HCT116 (cell line): ENCODE measurements around the gene TIGAR. TPM values are rescaled to one million over a fixed set of nuclear protein-coding genes. Genes with fewer than 3 reads are reported as not detected.

Experiments
- ATAC-seq: fragments of 200-7000 bp; cut with Tn5 transposase; 2 replicates; pipeline ENCODE4 v1.9.1; 2020; ENCODE audit warnings: mild to moderate bottlenecking, moderate library complexity
- BruUV-seq: library from RNA; stranded (reverse); fragments of 400-500 nt; replicated peaks from 2 replicates; lab custom pipeline; 2021; lab: Mats Ljungman, UMichigan
- CTCF ChIA-PET: fragments of 300-600 bp; sonication (Branson Sonifier 250); formaldehyde crosslinking; loops from one replicate; lab custom pipeline; 2021; ENCODE audit warnings: antibody characterized with exemption; lab: Charles Lee
- POLR2A ChIA-PET: fragments of 300-600, 350-600 bp; sonication (Branson Sonifier 250); formaldehyde crosslinking; loops from one replicate; lab custom pipeline; 2021; ENCODE audit warnings: antibody characterized with exemption; lab: Charles Lee
- RAD21 ChIA-PET, 2 experiments: fragments of 300-600 bp; sonication (Branson Sonifier 250); formaldehyde crosslinking; loops; one replicate each; lab custom pipeline; 2023; ENCODE audit warnings: low total read pairs in 2 of 2; ENCODE audit not compliant: uncharacterized antibody in 2 of 2, unreplicated experiment in 2 of 2, low non-redundant PET in 1 of 2; lab: Charles Lee
- DNase-seq: peaks from one replicate; pipeline ENCODE4 v3.0.0-alpha.2; 2010; ENCODE audit warnings: low read depth, low spot score
- H2AFZ ChIP-seq: fragments of 200-600 bp; shearing (Covaris generic), sonication (generic); 2 replicates; pipeline ENCODE4 v1.6.1; 2017; ENCODE audit warnings: low read depth, mixed run types, mixed read lengths, antibody characterized with exemption, low read length; ENCODE audit not compliant: poor library complexity, severe bottlenecking
- H3K27ac ChIP-seq: 2 replicates; pipeline ENCODE4 v1.5.1; 2012; ENCODE audit warnings: low read depth, low read length
- H3K27me3 ChIP-seq: fragments of 200-600 bp; sonication (generic); 2 replicates; pipeline ENCODE4 v1.6.1; 2016; ENCODE audit warnings: mixed run types, low read length, mixed read lengths; ENCODE audit not compliant: insufficient read depth
- H3K36me3 ChIP-seq, 2 experiments: fragments of 200-500 bp in 1 of 2; fragments of 200-600 bp in 1 of 2; sonication (Bioruptor generic) in 1 of 2; sonication (generic) in 1 of 2; 2 replicates each; pipeline versions ENCODE4 v1.5.1 to v1.6.1; 2014 to 2016; ENCODE audit warnings: low read length in 2 of 2, inconsistent platforms in 1 of 2, mixed read lengths in 1 of 2, mixed run types in 1 of 2; ENCODE audit not compliant: insufficient read depth in 2 of 2, control insufficient read depth in 1 of 2
- H3K4me1 ChIP-seq, 2 experiments: fragments of 200-600 bp in 1 of 2; sonication (generic) in 1 of 2; 2 replicates each; pipeline versions ENCODE4 v1.5.1 to v1.6.1; 2012 to 2017; ENCODE audit warnings: low read length in 2 of 2, inconsistent platforms in 1 of 2, mild to moderate bottlenecking in 1 of 2, mixed read lengths in 1 of 2, mixed run types in 1 of 2, moderate library complexity in 1 of 2; ENCODE audit not compliant: insufficient read depth in 2 of 2, control insufficient read depth in 1 of 2
- H3K4me2 ChIP-seq: fragments of 200-600 bp; sonication (generic); 2 replicates; pipeline ENCODE4 v1.6.1; 2017; ENCODE audit warnings: mixed run types, low read length, mixed read lengths
- H3K4me3 ChIP-seq, 2 experiments: fragments of 200-600 bp in 1 of 2; sonication (generic) in 1 of 2; replicated peaks in 1 of 2; 2 replicates each; pipeline ENCODE4 v1.5.1; 2011 to 2016; ENCODE audit warnings: low read length in 2 of 2, control low read depth in 1 of 2, low read depth in 1 of 2, mild to moderate bottlenecking in 1 of 2, mixed read lengths in 1 of 2, mixed run types in 1 of 2
- H3K79me2 ChIP-seq: fragments of 200-600 bp; sonication (generic); 2 replicates; pipeline ENCODE4 v1.6.1; 2017; ENCODE audit warnings: mild to moderate bottlenecking, mixed run types, low read length, moderate library complexity, mixed read lengths; ENCODE audit not compliant: insufficient read depth
- H3K9ac ChIP-seq: fragments of 200-600 bp; sonication (generic); 2 replicates; pipeline ENCODE4 v1.6.1; 2016; ENCODE audit warnings: low read length, mixed read lengths
- H3K9me2 ChIP-seq: fragments of 200-600 bp; sonication (generic), shearing (Covaris generic); 2 replicates; pipeline ENCODE4 v1.6.1; 2017; ENCODE audit warnings: mixed run types, mild to moderate bottlenecking, moderate library complexity; ENCODE audit not compliant: insufficient read depth
- H3K9me3 ChIP-seq, 2 experiments: fragments of 200-500 bp in 1 of 2; fragments of 200-600 bp in 1 of 2; sonication (Bioruptor generic) in 1 of 2; sonication (generic) in 1 of 2; 2 replicates each; pipeline ENCODE4 v1.6.1; 2014 to 2017; ENCODE audit warnings: low read length in 2 of 2, mixed read lengths in 2 of 2, inconsistent platforms in 1 of 2, low read depth in 1 of 2, mild to moderate bottlenecking in 1 of 2, mixed run types in 1 of 2, moderate library complexity in 1 of 2; ENCODE audit not compliant: control insufficient read depth in 1 of 2, insufficient read depth in 1 of 2
- H4K20me1 ChIP-seq: fragments of 200-600 bp; sonication (generic), shearing (Covaris generic); 2 replicates; pipeline ENCODE4 v1.6.1; 2017; ENCODE audit warnings: mixed run types, mild to moderate bottlenecking, moderate library complexity; ENCODE audit not compliant: insufficient read depth
- CEBPB ChIP-seq: IDR thresholded peaks from 2 replicates; pipeline ENCODE4 v1.6.1; 2012; ENCODE audit warnings: low read depth
- EGR1 ChIP-seq: IDR thresholded peaks from 2 replicates; pipeline ENCODE4 v1.6.1; 2012; ENCODE audit warnings: low read depth
- ELF1 ChIP-seq: IDR thresholded peaks from 2 replicates; pipeline ENCODE4 v1.6.1; 2012; ENCODE audit warnings: low read depth, borderline replicate concordance
- FOSL1 ChIP-seq: IDR thresholded peaks from 2 replicates; pipeline ENCODE4 v1.6.1; 2012; ENCODE audit warnings: low read depth
- POLR2AphosphoS5 ChIP-seq: IDR thresholded peaks from 2 replicates; pipeline ENCODE4 v1.6.1; 2011; ENCODE audit warnings: mild to moderate bottlenecking, low read depth, low read length, moderate library complexity
- SP1 ChIP-seq: IDR thresholded peaks from 2 replicates; pipeline ENCODE4 v1.6.1; 2012; ENCODE audit warnings: low read depth
- SRF ChIP-seq: IDR thresholded peaks from 2 replicates; pipeline ENCODE4 v1.6.1; 2012; ENCODE audit warnings: low read depth
- ZFX ChIP-seq: fragments of 450-650 bp; IDR thresholded peaks from 2 replicates; pipeline ENCODE4 v1.6.1; 2017
- intact Hi-C: fragments of 100-400 bp; cut with micrococcal nuclease; formaldehyde crosslinking; loops from 2 replicates; pipeline ENCODE4 v1.10.0; 2022
- total RNA-seq: library from RNA; stranded (reverse); gene quantifications from one replicate; pipeline ENCODE4 v1.2.1, GENCODE V29; 2021; ENCODE audit not compliant: unreplicated experiment
- TF ChIP-seq, protein P1 (sequence below): IDR thresholded peaks from 2 replicates; pipeline ENCODE4 v1.6.1; 2012; ENCODE audit warnings: low read depth
- TF ChIP-seq, protein P2 (sequence below): IDR thresholded peaks from 2 replicates; pipeline ENCODE4 v1.6.1; 2012

The TIGAR gene
- total RNA-seq, 1 experiment from 2014 or later = 13.7 TPM

DNA sequence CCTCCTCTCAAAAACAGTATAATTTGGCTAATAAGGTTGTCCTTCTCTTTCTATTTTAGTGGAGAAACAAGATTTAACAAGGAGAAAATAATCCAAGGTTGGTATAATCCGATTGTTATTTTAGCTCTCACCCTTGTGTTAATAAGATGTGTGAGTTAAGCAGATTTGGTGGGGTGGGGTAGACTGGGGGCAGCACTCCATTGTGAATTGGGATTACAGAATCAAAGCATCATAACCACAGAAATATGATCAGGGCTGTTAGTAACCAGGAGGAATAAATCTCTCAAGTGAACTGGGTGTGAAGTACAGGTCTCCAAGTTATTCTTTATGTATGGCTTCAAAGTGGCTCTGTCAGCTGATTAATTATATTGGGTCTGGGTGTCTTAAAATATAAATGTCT lies 10.2 kb downstream of the TIGAR start:
- H2AFZ ChIP-seq = no peak overlapping the region
- no peak overlapping the region for H3K27ac ChIP-seq
- no peak for TF ChIP-seq EGR1
- TF ChIP-seq, protein P1, sequence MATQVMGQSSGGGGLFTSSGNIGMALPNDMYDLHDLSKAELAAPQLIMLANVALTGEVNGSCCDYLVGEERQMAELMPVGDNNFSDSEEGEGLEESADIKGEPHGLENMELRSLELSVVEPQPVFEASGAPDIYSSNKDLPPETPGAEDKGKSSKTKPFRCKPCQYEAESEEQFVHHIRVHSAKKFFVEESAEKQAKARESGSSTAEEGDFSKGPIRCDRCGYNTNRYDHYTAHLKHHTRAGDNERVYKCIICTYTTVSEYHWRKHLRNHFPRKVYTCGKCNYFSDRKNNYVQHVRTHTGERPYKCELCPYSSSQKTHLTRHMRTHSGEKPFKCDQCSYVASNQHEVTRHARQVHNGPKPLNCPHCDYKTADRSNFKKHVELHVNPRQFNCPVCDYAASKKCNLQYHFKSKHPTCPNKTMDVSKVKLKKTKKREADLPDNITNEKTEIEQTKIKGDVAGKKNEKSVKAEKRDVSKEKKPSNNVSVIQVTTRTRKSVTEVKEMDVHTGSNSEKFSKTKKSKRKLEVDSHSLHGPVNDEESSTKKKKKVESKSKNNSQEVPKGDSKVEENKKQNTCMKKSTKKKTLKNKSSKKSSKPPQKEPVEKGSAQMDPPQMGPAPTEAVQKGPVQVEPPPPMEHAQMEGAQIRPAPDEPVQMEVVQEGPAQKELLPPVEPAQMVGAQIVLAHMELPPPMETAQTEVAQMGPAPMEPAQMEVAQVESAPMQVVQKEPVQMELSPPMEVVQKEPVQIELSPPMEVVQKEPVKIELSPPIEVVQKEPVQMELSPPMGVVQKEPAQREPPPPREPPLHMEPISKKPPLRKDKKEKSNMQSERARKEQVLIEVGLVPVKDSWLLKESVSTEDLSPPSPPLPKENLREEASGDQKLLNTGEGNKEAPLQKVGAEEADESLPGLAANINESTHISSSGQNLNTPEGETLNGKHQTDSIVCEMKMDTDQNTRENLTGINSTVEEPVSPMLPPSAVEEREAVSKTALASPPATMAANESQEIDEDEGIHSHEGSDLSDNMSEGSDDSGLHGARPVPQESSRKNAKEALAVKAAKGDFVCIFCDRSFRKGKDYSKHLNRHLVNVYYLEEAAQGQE = no peak
- no peak for TF ChIP-seq ELF1
- TF ChIP-seq CEBPB = no peak
- no peak for TF ChIP-seq ZFX
- TF ChIP-seq SRF = no peak
- TF ChIP-seq SP1 = no peak
- TF ChIP-seq, protein P2, sequence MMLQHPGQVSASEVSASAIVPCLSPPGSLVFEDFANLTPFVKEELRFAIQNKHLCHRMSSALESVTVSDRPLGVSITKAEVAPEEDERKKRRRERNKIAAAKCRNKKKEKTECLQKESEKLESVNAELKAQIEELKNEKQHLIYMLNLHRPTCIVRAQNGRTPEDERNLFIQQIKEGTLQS = no peak
- no peak for TF ChIP-seq POLR2AphosphoS5
- no peak for TF ChIP-seq FOSL1
- no peak overlapping the region for H3K4me2 ChIP-seq
- intact Hi-C loops = no loop called here
- POLR2A ChIA-PET = no interaction called here
- peaks cover 31% of the 10 kb centered on the region for H3K79me2 ChIP-seq
- no peaks in the 10 kb centered on the region for H3K27me3 ChIP-seq
- CTCF ChIA-PET = no interaction called here
- no peaks in the 10 kb centered on the region for H3K9me3 ChIP-seq
- BruUV-seq = no TSS peak
- DNase-seq (no peak), ATAC-seq (no peak)
- no peak overlapping the region for H3K4me3 ChIP-seq
- no peaks in the 10 kb centered on the region; the same call in 1 of the 2 replicates for H4K20me1 ChIP-seq
- H3K9ac ChIP-seq = no peak overlapping the region
- H3K36me3 ChIP-seq = no peaks in the 10 kb centered on the region
- H3K9me2 ChIP-seq = no peaks in the 10 kb centered on the region
- RAD21 ChIA-PET = no interaction called here
- no peaks in the 10 kb centered on the region for H3K4me1 ChIP-seq
